ENCODE results near the gene RASGRF1. TPM values are rescaled to one million over a fixed set of nuclear protein-coding genes. Genes with fewer than 3 reads are reported as not detected.

The RASGRF1 gene
- total RNA-seq, 1 experiment from 2014 or later: not detected

GRCh38 chr15:79046691-79047404 is 43.7 kb downstream of the RASGRF1 start:
- TF ChIP-seq CTCF (conservative IDR thresholded peaks at IDR 0.05; ENCODE audit: low read depth, low read length) (no peak), EZH2 (IDR thresholded peaks at IDR 0.05; ENCODE audit: low read length, unreplicated experiment) (no peak), EZH2phosphoT487 (IDR thresholded peaks at IDR 0.05; ENCODE audit: borderline replicate concordance, low read length) (no peak)
- no peak overlapping the region for H3K4me2 ChIP-seq (ENCODE audit: low read length)
- DNase-seq: no peak
- H3K4me1 ChIP-seq (ENCODE audit: insufficient read depth, low read length): no peaks in the 10 kb centered on the region
- ChIA-PET POLR2A (ENCODE audit: unreplicated experiment) (no interaction called here), CTCF (no interaction called here)
- H3K4me3 ChIP-seq (ENCODE audit: low read length): no peak overlapping the region
- no peaks in the 10 kb centered on the region for H3K36me3 ChIP-seq (ENCODE audit: low read depth, low read length)
- H4K20me1 ChIP-seq (ENCODE audit: low read length): no peaks in the 10 kb centered on the region
- no peak overlapping the region for H3K9ac ChIP-seq (ENCODE audit: low read length)
- peaks cover 15% of the 10 kb centered on the region for H3K27me3 ChIP-seq (ENCODE audit: low read length)
- no peak overlapping the region for H2AFZ ChIP-seq (ENCODE audit: low read length)
- no peak for ATAC-seq
- no peaks in the 10 kb centered on the region for H3K9me2 ChIP-seq (replicated peaks; ENCODE audit: low read length)
- H3K79me2 ChIP-seq (ENCODE audit: low read length): no peaks in the 10 kb centered on the region
- intact Hi-C loops (cut with micrococcal nuclease): no loop called here
- BruUV-seq (replicated peaks): no TSS peak
- no peaks in the 10 kb centered on the region for H3F3A ChIP-seq (ENCODE audit: low read length, unreplicated experiment)
- 0 out of 2 replicates have a peak, but pooled peaks cover 2% of the 10 kb centered on the region for H3K9me3 ChIP-seq (ENCODE audit: low read length)
- H3K27ac ChIP-seq (ENCODE audit: low read length): no peak overlapping the region

GRCh38 chr15:79045041-79045440 is 45.5 kb downstream of the RASGRF1 start:
- POLR2A ChIA-PET (ENCODE audit: unreplicated experiment): interaction anchor here (0.7 kb wide), 1 partner anchor 16 kb away, joined by 4 read pairs; no protein-coding TSS in a partner anchor
- no peak for DNase-seq
- no peak overlapping the region for H3K9ac ChIP-seq (ENCODE audit: low read length)
- H2AFZ ChIP-seq (ENCODE audit: low read length): no peak overlapping the region
- CTCF ChIA-PET: no interaction called here
- H3K27ac ChIP-seq (ENCODE audit: low read length): no peak overlapping the region
- peaks cover 3% of the 10 kb centered on the region; the same call in 1 of the 2 replicates for H3K27me3 ChIP-seq (ENCODE audit: low read length)
- no peaks in the 10 kb centered on the region for H3K4me1 ChIP-seq (ENCODE audit: insufficient read depth, low read length)
- TF ChIP-seq EZH2phosphoT487 (IDR thresholded peaks at IDR 0.05; ENCODE audit: borderline replicate concordance, low read length) (no peak), EZH2 (IDR thresholded peaks at IDR 0.05; ENCODE audit: low read length, unreplicated experiment) (no peak), CTCF (conservative IDR thresholded peaks at IDR 0.05; ENCODE audit: low read depth, low read length) (no peak)
- no peak for ATAC-seq
- H3K36me3 ChIP-seq (ENCODE audit: low read depth, low read length): no peaks in the 10 kb centered on the region
- H3K9me3 ChIP-seq (ENCODE audit: low read length): 0 out of 2 replicates have a peak, but pooled peaks cover 2% of the 10 kb centered on the region
- no peak overlapping the region for H3K4me2 ChIP-seq (ENCODE audit: low read length)
- no peaks in the 10 kb centered on the region for H4K20me1 ChIP-seq (ENCODE audit: low read length)
- H3F3A ChIP-seq (ENCODE audit: low read length, unreplicated experiment): no peaks in the 10 kb centered on the region
- BruUV-seq (replicated peaks): no TSS peak
- no peak overlapping the region for H3K4me3 ChIP-seq (ENCODE audit: low read length)
- intact Hi-C loops (cut with micrococcal nuclease): no loop called here
- H3K79me2 ChIP-seq (ENCODE audit: low read length): no peaks in the 10 kb centered on the region
- H3K9me2 ChIP-seq (replicated peaks; ENCODE audit: low read length): no peaks in the 10 kb centered on the region

DNA sequence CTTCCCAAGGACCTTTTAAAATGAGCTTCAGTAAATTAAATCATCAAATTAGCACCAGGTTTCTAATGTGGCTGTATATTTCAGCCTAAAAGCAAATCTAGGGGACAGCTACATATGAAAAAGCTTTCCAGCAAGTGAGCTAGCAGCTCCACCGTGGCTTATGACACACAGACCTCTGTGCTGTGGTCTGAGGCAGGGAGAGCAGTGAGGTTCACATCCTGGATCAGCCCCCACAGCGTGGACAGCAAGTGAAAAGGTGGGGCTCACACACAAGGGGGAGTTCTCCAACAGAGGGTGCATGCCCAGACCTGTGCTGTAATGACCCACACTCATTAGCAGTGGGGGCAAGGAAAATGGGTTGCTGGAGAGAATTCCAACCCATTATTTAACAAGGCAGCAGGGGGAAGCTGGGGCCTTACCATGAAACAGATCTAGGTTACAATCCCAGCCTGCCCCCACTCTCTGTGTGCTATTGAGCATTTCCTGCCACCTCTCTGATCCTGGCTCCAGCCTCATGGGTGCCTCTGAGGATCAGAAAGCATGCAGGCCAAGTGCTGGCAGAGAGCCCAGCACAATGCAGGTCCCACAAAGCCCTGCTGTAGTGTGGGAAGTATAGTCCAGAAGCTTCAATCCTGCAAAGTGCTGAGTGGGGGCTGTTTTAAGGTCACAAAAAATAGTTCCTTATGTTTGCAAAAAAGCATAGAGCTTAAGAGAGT is 48.2 kb downstream of the RASGRF1 start:
- no peaks in the 10 kb centered on the region for H3K4me1 ChIP-seq (ENCODE audit: insufficient read depth, low read length)
- TF ChIP-seq EZH2 (IDR thresholded peaks at IDR 0.05; ENCODE audit: low read length, unreplicated experiment) (no peak), CTCF (conservative IDR thresholded peaks at IDR 0.05; ENCODE audit: low read depth, low read length) (no peak), EZH2phosphoT487 (IDR thresholded peaks at IDR 0.05; ENCODE audit: borderline replicate concordance, low read length) (no peak)
- ChIA-PET CTCF (no interaction called here), POLR2A (ENCODE audit: unreplicated experiment) (no interaction called here)
- no peak overlapping the region for H3K4me3 ChIP-seq (ENCODE audit: low read length)
- BruUV-seq (replicated peaks): no TSS peak
- H3K4me2 ChIP-seq (ENCODE audit: low read length): no peak overlapping the region
- H3K9me3 ChIP-seq (ENCODE audit: low read length): 0 out of 2 replicates have a peak, but pooled peaks cover 2% of the 10 kb centered on the region
- peaks cover 3% of the 10 kb centered on the region; the same call in 1 of the 2 replicates for H3K27me3 ChIP-seq (ENCODE audit: low read length)
- no peaks in the 10 kb centered on the region for H3K36me3 ChIP-seq (ENCODE audit: low read depth, low read length)
- no peaks in the 10 kb centered on the region for H4K20me1 ChIP-seq (ENCODE audit: low read length)
- no peak overlapping the region for H2AFZ ChIP-seq (ENCODE audit: low read length)
- H3K9ac ChIP-seq (ENCODE audit: low read length): no peak overlapping the region
- intact Hi-C loops (cut with micrococcal nuclease): no loop called here
- H3K79me2 ChIP-seq (ENCODE audit: low read length): no peaks in the 10 kb centered on the region
- no peaks in the 10 kb centered on the region for H3F3A ChIP-seq (ENCODE audit: low read length, unreplicated experiment)
- no peak overlapping the region for H3K27ac ChIP-seq (ENCODE audit: low read length)
- H3K9me2 ChIP-seq (replicated peaks; ENCODE audit: low read length): no peaks in the 10 kb centered on the region
- ATAC-seq (no peak), DNase-seq (no peak)
